WTC11 (cell line): Measurements from ENCODE around the gene BBS9. TPM values are rescaled to one million over a fixed set of nuclear protein-coding genes. Genes with fewer than 3 reads are reported as not detected.
A peak's percentile ranks its signal among the peaks of the same experiment; 100 is the strongest.
"Not testable (repeated sequence)": the region's sequence is repeated elsewhere in the genome, so short reads cannot be mapped to it uniquely, and the experiment has no call there.

Source experiments
- ATAC-seq: fragments of 200-7000 bp; cut with Tn5 transposase; 2 replicates; pipeline ENCODE4 v1.10.0; 2021; ENCODE audit warnings: mild to moderate bottlenecking, moderate library complexity
- CTCF ChIA-PET: fragments of 300-600 bp; sonication (Branson Sonifier 250); formaldehyde crosslinking; loops from one replicate; lab custom pipeline; 2021; ENCODE audit warnings: antibody characterized with exemption; lab: Charles Lee
- POLR2A ChIA-PET: fragments of 350-600 bp; sonication (Branson Sonifier 250); formaldehyde crosslinking; loops from one replicate; lab custom pipeline; 2021; ENCODE audit warnings: antibody characterized with exemption; lab: Charles Lee
- DNase-seq: peaks from one replicate; pipeline ENCODE4 v3.0.0; 2021; ENCODE audit warnings: low spot score
- H3K27ac Mint-ChIP-seq: 2 replicates; pipeline ENCODE4 v1.8.0; 2021; ENCODE audit warnings: mixed read lengths
- H3K27me3 Mint-ChIP-seq: 2 replicates; pipeline ENCODE4 v1.8.0; 2021; ENCODE audit warnings: low read depth, mild to moderate bottlenecking, moderate library complexity, mixed read lengths
- H3K36me3 Mint-ChIP-seq: 2 replicates; pipeline ENCODE4 v1.8.0; 2021; ENCODE audit warnings: mixed read lengths
- H3K4me1 Mint-ChIP-seq: 2 replicates; pipeline ENCODE4 v1.8.0; 2022; ENCODE audit warnings: mixed read lengths
- H3K4me3 Mint-ChIP-seq: 2 replicates; pipeline ENCODE4 v1.8.0; 2021; ENCODE audit warnings: mild to moderate bottlenecking, moderate library complexity, mixed read lengths
- H3K9me3 Mint-ChIP-seq: 2 replicates; pipeline ENCODE4 v1.8.0; 2021; ENCODE audit warnings: mixed read lengths
- ATF1 ChIP-seq: sonication (generic); formaldehyde crosslinking; IDR thresholded peaks from 2 replicates; pipeline ENCODE4 v1.8.1; 2023; ENCODE audit warnings: mild to moderate bottlenecking, moderate library complexity, missing genetic modification reagents
- CREM ChIP-seq: sonication (generic); formaldehyde crosslinking; IDR thresholded peaks from 2 replicates; pipeline ENCODE4 v1.8.1; 2022; ENCODE audit warnings: mild to moderate bottlenecking, missing genetic modification reagents, moderate library complexity
- MXD4 ChIP-seq: fragments of 250-450 bp; sonication (Bioruptor Pico); IDR thresholded peaks from 2 replicates; pipeline ENCODE4 v1.8.0; 2021; ENCODE audit warnings: mild to moderate bottlenecking, moderate library complexity, borderline replicate concordance
- NFATC4 ChIP-seq: fragments of 250-450 bp; sonication (Bioruptor Pico); IDR thresholded peaks from 2 replicates; pipeline ENCODE4 v1.9.0; 2021; ENCODE audit warnings: mild to moderate bottlenecking
- NR2C2 ChIP-seq: sonication (generic); formaldehyde crosslinking; IDR thresholded peaks from 2 replicates; pipeline ENCODE4 v1.8.0; 2022; ENCODE audit warnings: mild to moderate bottlenecking, missing genetic modification reagents
- PRRX2 ChIP-seq: fragments of 250-450 bp; sonication (Bioruptor Pico); IDR thresholded peaks from 2 replicates; pipeline ENCODE4 v1.8.0; 2021; ENCODE audit warnings: mild to moderate bottlenecking
- TCF7 ChIP-seq: sonication (generic); formaldehyde crosslinking; IDR thresholded peaks from 2 replicates; pipeline ENCODE4 v1.8.0; 2022; ENCODE audit warnings: mild to moderate bottlenecking, low read depth, missing genetic modification reagents, moderate library complexity
- TEAD1 ChIP-seq: sonication (generic); formaldehyde crosslinking; IDR thresholded peaks from 2 replicates; pipeline ENCODE4 v1.8.0; 2022; ENCODE audit warnings: mild to moderate bottlenecking, missing genetic modification reagents
- ZNF121 ChIP-seq: sonication (generic); formaldehyde crosslinking; IDR thresholded peaks from 2 replicates; pipeline ENCODE4 v1.8.0; 2023; ENCODE audit warnings: missing genetic modification reagents
- ZNF263 ChIP-seq: sonication (generic); formaldehyde crosslinking; IDR thresholded peaks from 2 replicates; pipeline ENCODE4 v1.8.1; 2022; ENCODE audit warnings: low read depth, mild to moderate bottlenecking, moderate library complexity, missing genetic modification reagents
- ZNF317 ChIP-seq: sonication (generic); formaldehyde crosslinking; IDR thresholded peaks from 2 replicates; pipeline ENCODE4 v1.8.1; 2023; ENCODE audit warnings: low read depth, mild to moderate bottlenecking, moderate library complexity, missing genetic modification reagents, borderline replicate concordance
- total RNA-seq: library from RNA; stranded (reverse); gene quantifications from 3 replicates; pipeline ENCODE4 v1.2.3, GENCODE V29; 2021
- TF ChIP-seq, protein P1 (sequence below): fragments of 250-450 bp; sonication (Bioruptor Pico); IDR thresholded peaks from 2 replicates; pipeline ENCODE4 v1.8.0; 2021; ENCODE audit warnings: mild to moderate bottlenecking
- TF ChIP-seq, protein P2 (sequence below): sonication (generic); formaldehyde crosslinking; IDR thresholded peaks from 2 replicates; pipeline ENCODE4 v1.8.1; 2022; ENCODE audit warnings: mild to moderate bottlenecking, missing genetic modification reagents, moderate library complexity, borderline replicate concordance
- TF ChIP-seq, protein P3 (sequence below): fragments of 200-600 bp; IDR thresholded peaks from 2 replicates; pipeline ENCODE4 v1.8.0; 2022; ENCODE audit warnings: antibody characterized with exemption
- TF ChIP-seq, protein P4 (sequence below): sonication (generic); formaldehyde crosslinking; IDR thresholded peaks from 2 replicates; pipeline ENCODE4 v1.8.1; 2023; ENCODE audit warnings: mild to moderate bottlenecking, missing genetic modification reagents, moderate library complexity
- TF ChIP-seq, protein P5 (sequence below): sonication (generic); formaldehyde crosslinking; IDR thresholded peaks from 2 replicates; pipeline ENCODE4 v1.8.1; 2023; ENCODE audit warnings: mild to moderate bottlenecking, missing genetic modification reagents, moderate library complexity

BBS9 gene
- total RNA-seq, 1 experiment from 2014 or later, result 56.6 TPM

DNA sequence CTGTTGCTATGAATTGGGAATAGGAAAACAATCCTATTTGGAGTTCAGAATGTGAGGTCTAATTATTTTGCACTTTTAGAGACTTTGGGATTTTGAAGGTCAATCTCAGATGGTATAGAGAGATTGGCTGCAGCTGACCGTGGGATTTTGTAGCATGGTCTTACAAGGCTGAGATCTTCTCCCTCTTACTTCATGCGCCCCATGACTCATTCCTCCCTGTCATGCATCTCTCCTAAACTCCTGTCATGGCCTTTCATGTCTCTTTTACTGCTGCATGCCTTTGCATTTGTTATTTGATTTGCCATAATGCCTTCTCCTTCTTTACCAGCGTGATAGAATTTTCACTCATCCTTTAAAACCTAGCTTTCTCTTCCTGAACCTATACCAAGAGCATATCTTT, 133.1 kb downstream of the BBS9 start:
- DNase-seq (no peak), ATAC-seq (peak; percentile 28; the same call in 1 of the 2 replicates)
- CTCF ChIA-PET, result interaction anchor here (1.0 kb wide), 1 partner anchor 670 kb away, joined by 4 read pairs; no protein-coding TSS in a partner anchor
- peaks cover 15% of the 10 kb centered on the region for H3K4me1 Mint-ChIP-seq
- POLR2A ChIA-PET, result no interaction called here
- no peaks in the 10 kb centered on the region for H3K27me3 Mint-ChIP-seq
- H3K9me3 Mint-ChIP-seq, result no peaks in the 10 kb centered on the region
- no peak overlapping the region for H3K4me3 Mint-ChIP-seq
- no peaks in the 10 kb centered on the region for H3K36me3 Mint-ChIP-seq
- TF ChIP-seq, protein P1, sequence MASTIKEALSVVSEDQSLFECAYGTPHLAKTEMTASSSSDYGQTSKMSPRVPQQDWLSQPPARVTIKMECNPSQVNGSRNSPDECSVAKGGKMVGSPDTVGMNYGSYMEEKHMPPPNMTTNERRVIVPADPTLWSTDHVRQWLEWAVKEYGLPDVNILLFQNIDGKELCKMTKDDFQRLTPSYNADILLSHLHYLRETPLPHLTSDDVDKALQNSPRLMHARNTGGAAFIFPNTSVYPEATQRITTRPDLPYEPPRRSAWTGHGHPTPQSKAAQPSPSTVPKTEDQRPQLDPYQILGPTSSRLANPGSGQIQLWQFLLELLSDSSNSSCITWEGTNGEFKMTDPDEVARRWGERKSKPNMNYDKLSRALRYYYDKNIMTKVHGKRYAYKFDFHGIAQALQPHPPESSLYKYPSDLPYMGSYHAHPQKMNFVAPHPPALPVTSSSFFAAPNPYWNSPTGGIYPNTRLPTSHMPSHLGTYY (CRISPR knock-in tag), result no peak
- TF ChIP-seq CREM (CRISPR knock-in tag) (no peak), ZNF121 (CRISPR knock-in tag) (no peak), TEAD1 (CRISPR knock-in tag) (no peak), ZNF263 (CRISPR knock-in tag) (no peak), ZNF317 (CRISPR knock-in tag) (no peak), PRRX2 (no peak), NR2C2 (CRISPR knock-in tag) (no peak), TCF7 (no peak), MXD4 (CRISPR knock-in tag) (no peak), ATF1 (CRISPR knock-in tag) (no peak), NFATC4 (CRISPR knock-in tag) (no peak)
- TF ChIP-seq, protein P2, sequence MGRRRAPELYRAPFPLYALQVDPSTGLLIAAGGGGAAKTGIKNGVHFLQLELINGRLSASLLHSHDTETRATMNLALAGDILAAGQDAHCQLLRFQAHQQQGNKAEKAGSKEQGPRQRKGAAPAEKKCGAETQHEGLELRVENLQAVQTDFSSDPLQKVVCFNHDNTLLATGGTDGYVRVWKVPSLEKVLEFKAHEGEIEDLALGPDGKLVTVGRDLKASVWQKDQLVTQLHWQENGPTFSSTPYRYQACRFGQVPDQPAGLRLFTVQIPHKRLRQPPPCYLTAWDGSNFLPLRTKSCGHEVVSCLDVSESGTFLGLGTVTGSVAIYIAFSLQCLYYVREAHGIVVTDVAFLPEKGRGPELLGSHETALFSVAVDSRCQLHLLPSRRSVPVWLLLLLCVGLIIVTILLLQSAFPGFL (CRISPR knock-in tag), result no peak
- TF ChIP-seq, protein P3, sequence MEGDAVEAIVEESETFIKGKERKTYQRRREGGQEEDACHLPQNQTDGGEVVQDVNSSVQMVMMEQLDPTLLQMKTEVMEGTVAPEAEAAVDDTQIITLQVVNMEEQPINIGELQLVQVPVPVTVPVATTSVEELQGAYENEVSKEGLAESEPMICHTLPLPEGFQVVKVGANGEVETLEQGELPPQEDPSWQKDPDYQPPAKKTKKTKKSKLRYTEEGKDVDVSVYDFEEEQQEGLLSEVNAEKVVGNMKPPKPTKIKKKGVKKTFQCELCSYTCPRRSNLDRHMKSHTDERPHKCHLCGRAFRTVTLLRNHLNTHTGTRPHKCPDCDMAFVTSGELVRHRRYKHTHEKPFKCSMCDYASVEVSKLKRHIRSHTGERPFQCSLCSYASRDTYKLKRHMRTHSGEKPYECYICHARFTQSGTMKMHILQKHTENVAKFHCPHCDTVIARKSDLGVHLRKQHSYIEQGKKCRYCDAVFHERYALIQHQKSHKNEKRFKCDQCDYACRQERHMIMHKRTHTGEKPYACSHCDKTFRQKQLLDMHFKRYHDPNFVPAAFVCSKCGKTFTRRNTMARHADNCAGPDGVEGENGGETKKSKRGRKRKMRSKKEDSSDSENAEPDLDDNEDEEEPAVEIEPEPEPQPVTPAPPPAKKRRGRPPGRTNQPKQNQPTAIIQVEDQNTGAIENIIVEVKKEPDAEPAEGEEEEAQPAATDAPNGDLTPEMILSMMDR, result no peak
- TF ChIP-seq, protein P4, sequence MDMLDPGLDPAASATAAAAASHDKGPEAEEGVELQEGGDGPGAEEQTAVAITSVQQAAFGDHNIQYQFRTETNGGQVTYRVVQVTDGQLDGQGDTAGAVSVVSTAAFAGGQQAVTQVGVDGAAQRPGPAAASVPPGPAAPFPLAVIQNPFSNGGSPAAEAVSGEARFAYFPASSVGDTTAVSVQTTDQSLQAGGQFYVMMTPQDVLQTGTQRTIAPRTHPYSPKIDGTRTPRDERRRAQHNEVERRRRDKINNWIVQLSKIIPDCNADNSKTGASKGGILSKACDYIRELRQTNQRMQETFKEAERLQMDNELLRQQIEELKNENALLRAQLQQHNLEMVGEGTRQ (CRISPR knock-in tag), result no peak
- no peak overlapping the region for H3K27ac Mint-ChIP-seq

DNA sequence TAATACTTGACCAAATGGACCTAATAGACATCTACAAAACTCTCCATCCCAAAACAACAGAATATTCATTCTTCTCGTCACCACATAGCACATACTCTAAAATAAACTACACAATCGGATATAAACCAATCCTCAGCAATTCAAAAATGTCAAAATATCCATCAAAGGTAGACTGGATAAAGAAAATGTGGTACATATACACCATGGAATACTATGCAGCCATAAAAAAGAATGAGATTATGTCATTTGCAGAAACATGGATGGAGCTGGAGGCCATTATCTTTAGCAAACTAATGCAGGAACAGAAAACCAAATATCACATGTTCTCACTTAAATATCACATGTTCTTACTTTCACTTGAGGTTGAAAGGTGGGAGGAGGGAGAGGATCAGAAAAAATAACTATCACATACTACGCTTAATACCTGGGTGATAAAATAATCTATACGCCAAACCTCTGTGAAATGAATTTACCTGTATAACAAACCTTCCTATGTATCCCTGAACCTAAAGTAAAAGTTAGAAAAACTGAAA, 142.5 kb downstream of the BBS9 start:
- H3K27me3 Mint-ChIP-seq, DNase-seq, H3K4me1 Mint-ChIP-seq, POLR2A ChIA-PET, H3K27ac Mint-ChIP-seq, ATAC-seq, H3K4me3 Mint-ChIP-seq, CTCF ChIA-PET: not testable (repeated sequence)
- peaks cover 13% of the 10 kb centered on the region for H3K36me3 Mint-ChIP-seq
- H3K9me3 Mint-ChIP-seq, result peaks cover 33% of the 10 kb centered on the region

DNA sequence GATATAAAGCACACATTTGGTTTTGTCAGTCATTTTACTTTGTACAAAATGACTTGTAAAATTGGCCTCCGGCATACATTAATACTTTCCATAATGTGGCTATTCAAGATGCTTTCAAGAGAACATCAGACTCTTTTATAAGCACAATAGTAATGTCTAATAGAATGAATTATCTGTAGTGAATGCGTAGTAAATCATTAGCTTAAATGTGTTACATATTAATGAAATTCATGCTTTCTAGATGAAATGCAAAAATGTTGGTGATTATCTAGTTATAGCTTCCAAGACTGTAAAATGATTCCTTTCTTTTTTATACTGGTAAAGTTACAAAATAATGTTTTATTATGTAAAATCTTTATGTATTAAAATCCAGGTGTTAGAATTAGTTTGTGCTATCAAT, 144.0 kb downstream of the BBS9 start:
- no peak for ATAC-seq
- no peak for TF ChIP-seq NFATC4 (CRISPR knock-in tag)
- TF ChIP-seq, protein P5, sequence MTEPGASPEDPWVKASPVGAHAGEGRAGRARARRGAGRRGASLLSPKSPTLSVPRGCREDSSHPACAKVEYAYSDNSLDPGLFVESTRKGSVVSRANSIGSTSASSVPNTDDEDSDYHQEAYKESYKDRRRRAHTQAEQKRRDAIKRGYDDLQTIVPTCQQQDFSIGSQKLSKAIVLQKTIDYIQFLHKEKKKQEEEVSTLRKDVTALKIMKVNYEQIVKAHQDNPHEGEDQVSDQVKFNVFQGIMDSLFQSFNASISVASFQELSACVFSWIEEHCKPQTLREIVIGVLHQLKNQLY (CRISPR knock-in tag), result no peak
- Mint-ChIP-seq H3K27ac (no peak overlapping the region), H3K4me1 (no peaks in the 10 kb centered on the region), H3K36me3 (peaks cover 27% of the 10 kb centered on the region), H3K4me3 (no peak overlapping the region), H3K27me3 (no peaks in the 10 kb centered on the region; the same call in 1 of the 2 replicates), H3K9me3 (peaks cover 47% of the 10 kb centered on the region)
- CTCF ChIA-PET, result no interaction called here
- DNase-seq, result no peak
- POLR2A ChIA-PET, result no interaction called here
